Endometrial microvascular endothelial cells (primary cell): Measurements from ENCODE around the gene CRTC3. TPM values are rescaled to one million over a fixed set of nuclear protein-coding genes. Genes with fewer than 3 reads are reported as not detected.
"Not testable (repeated sequence)": the region's sequence is repeated elsewhere in the genome, so short reads cannot be mapped to it uniquely, and the experiment has no call there.

Source experiments
- in situ Hi-C: cut with HindIII; loops from 2 replicates; pipeline ENCODE4 v1.10.0; 2017; ENCODE audit warnings: low sequenced_read_pairs, low pct_unique_long_range_greater_than_20kb; ENCODE audit errors: inconsistent ontology term
- total RNA-seq: library from RNA; depleted of rRNA; stranded (reverse); fragments of >200 nt; gene quantifications from one replicate; pipeline ENCODE4 v1.2.3, GENCODE V29; 2015; ENCODE audit errors: inconsistent ontology term

Gene CRTC3
- total RNA-seq, 1 donor from 2014 or later: 13.1 TPM

GRCh38 chr15:90660195-90660998 lies 130.7 kb downstream of the CRTC3 start:
- in situ Hi-C loops: no loop called here

GRCh38 chr15:90660999-90661330 lies 131.2 kb downstream of the CRTC3 start:
- in situ Hi-C loops: not testable (repeated sequence)

- in situ Hi-C loops: not testable (repeated sequence)
These were observed 134.3 kb downstream of the CRTC3 start for GRCh38 chr15:90664081-90664461.

- in situ Hi-C loops: no loop called here
These were observed 135.0 kb downstream of the CRTC3 start for GRCh38 chr15:90664650-90665287.

- in situ Hi-C loops: no loop called here
These were observed 135.8 kb downstream of the CRTC3 start for GRCh38 chr15:90665288-90666134.

DNA sequence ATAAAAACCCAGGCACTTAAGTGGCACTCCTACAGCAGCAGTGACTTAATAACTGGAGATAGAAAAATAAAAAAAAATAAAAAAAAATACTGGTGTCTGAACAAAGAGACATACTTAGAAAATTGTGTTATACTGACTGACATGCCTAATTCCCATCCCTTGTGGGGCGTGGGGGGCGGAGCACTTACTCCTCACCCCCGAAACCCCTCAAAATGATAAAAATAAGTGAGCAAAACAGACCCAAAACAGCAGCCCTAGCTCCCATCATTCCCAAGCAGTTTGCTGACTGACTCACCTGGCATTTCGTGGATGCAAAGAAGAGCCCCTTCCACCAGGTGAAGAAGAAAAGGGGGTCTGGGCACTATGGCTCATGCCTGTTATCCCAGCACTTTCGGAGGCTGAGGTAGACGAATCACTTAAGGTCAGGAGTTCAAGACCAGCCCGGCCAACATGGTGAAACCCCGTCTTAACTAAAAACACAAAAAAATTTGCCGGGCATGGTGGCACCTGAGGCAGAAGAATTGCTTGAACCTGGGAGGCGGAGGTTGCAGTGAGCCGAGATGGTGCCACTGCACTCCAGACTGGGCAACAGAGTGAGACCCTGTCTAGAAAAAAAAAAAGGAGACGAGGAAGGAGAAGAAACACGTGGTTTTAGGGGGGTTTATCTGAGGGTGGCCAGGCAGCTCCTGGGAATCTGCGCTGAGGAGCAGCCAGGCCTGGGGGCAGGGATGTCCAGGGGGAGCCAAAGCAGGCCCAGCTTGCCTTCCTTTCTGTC lies 136.6 kb downstream of the CRTC3 start:
- in situ Hi-C loops: no loop called here

GRCh38 chr15:90667073-90667754 lies 137.5 kb downstream of the CRTC3 start:
- in situ Hi-C loops: no loop called here

DNA sequence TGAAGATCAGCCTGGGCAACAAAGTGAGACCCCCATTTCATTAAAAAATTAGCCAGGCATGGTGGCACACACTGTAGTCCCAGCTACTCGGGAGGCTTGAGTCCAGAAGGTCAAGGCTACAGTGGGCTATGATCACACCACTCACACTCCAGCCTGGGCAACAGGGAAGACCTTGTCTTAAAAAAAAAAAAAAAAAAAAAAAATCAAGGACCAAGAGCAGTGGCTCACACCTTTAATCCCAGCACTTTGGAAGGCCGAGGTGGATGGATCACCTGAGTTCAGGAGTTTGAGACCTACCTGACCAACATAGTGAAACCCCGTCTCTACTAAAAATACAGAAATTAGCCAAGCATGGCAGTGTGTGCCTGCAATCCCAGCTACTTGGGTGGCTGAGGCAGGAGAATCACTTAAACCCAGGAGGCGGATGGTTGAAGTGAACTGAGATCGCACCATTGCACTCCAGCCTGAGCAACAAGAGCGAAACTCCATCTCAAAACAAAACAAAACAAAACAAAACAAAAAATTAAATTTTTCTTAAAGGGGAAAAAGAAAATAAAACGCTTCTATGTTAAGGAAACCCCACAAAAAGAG lies 138.1 kb downstream of the CRTC3 start:
- in situ Hi-C loops: not testable (repeated sequence)

DNA sequence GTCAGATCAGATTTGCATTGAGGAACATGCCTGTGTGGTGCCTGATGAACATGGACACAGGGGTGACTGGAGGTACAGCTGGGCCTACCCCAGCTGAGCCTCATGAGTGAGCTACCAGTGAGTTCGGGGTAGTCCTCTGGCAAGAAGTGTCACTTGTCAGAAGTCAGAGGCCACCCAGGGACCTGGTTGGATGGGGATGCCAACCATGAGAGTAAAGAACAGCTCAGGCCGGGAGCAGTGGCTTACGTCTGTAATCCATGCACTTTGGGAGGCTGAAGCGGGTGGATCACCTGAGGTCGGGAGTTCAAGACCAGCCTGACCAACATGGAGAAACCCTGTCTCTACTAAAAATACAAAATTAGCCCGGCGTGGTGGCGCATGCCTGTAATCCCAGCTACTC lies 140.9 kb downstream of the CRTC3 start:
- in situ Hi-C loops: not testable (repeated sequence)

DNA sequence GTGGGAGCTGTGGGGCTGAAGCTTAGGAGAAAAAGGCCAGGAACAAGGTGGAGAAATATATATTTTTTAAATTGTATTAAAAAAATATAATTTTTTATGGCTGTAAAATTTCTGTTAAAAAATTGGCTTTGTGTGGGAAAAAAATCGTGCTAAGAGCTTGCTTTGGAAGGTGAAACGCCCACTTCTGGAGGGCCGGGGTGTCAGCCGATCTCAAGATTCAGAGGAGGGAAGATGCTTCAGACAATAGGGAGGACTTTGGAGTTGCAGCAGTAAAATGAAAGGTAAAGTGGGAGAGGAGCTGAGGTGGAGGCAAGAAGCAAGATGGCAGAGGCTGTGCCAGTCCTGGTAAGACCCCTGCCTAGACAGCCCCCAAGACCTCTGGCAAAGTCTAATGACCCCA lies 141.5 kb downstream of the CRTC3 start:
- in situ Hi-C loops: no loop called here

- in situ Hi-C loops: not testable (repeated sequence)
These were observed 143.6 kb downstream of the CRTC3 start for GRCh38 chr15:90673357-90673756.

DNA sequence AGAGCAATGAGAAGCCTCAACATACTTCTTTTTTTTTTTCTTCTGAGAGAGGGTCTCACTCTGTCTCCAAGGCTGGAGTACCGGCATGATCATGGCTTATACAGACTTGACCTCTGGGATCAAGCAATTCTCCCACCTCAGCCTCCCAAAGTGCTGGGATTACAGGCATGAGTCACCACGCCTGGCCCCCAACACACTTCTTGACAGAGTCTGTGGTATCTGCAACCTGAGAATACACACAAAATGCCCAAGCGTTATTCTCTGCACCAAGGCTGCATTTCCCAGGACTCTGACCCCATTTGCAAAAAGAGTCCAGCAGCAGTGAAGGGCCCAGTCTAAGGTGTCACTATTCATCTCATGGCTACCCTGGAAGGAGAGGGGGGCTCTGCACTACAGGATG lies 144.8 kb downstream of the CRTC3 start:
- in situ Hi-C loops: no loop called here

DNA sequence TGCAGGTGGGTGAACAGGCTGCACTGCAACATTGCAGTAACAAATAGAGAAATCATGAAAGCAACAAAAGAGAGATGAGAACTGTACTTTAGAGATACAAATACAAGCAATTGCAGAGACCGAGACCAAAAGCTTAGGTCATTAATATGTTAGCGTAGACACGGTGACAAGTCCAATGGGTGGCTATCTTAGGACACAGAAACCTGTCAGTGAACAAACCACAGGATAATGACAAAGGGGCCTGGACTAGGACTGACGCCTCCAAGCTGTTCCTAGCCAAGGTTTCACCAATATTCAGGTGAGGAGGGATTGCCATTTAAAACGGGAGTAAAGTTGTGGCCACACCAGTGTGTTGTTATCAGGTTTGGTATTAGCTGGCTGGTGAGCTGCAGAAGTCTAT lies 145.7 kb downstream of the CRTC3 start:
- in situ Hi-C loops: no loop called here

DNA sequence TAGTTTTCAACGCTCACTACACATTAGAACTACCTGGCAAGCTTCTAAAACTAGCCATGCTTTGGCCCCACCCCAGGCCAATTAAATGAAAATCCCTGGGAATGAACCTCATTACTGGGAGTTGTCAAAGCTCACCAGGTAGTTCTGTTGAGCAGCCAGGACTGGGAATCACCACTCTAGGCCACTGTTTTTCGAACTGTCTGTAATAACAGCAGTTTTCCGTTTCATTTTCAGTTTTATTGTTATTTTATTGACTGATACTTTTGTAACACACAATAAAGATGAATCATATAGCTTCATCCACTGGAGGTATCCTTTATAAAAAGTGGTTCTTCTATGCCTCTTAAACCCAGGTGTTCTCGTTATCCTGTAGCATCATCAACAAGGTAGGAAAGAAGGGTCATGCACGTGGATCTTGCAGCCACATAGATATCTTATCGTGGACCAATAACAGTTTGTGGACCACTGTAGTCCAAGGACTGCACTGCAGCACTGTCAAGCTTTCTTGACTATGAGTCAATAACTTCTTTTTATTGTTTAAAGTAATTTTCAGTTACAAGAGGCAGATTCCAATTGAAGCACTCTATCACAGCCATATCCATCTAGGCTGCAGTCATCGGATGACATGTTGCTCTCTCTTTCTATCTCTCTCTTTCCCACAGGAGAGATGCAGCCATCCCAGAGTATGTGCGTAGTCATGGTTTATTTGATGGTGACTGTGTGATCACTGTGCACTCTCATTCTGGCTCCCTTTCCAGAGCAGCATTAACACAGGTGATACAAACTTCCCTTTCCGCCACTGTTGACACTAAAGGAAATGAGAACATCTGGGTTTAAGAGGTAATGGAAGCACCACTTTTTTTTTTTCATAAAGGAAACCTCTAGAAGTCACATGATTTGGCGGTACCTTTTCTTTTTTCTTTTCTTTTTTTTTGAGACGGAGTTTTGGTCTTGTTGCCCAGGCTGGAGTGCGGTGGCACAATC lies 148.4 kb downstream of the CRTC3 start:
- in situ Hi-C loops: no loop called here

GRCh38 chr15:90679959-90680358 lies 150.2 kb downstream of the CRTC3 start:
- in situ Hi-C loops: no loop called here

DNA sequence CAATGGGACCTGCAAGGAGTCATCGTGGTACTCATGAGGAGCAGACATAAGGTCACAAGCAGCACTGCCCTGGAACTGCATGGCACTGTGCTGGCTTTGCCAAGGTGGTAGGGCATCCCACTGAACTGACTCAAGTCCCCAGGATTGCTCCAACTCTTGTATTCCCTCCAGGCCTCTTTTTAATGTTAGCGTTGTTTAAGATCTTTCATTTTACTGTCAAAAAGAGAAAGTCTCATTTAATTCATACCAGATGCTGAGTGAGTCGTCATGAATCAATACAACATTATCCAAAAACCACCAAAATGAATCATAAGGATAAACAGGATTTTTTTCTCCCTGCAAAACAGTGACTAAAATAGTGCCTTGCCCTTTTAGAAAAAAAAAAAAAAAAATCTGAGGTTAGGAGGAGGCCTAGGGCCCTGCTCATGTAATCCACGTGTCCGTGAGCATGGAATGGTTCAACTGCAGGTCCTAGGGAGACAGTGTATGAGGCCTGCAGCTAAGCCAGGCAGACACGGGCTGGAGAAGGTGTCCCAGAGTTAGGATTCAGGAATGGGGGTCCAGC lies 150.7 kb downstream of the CRTC3 start:
- in situ Hi-C loops: no loop called here

DNA sequence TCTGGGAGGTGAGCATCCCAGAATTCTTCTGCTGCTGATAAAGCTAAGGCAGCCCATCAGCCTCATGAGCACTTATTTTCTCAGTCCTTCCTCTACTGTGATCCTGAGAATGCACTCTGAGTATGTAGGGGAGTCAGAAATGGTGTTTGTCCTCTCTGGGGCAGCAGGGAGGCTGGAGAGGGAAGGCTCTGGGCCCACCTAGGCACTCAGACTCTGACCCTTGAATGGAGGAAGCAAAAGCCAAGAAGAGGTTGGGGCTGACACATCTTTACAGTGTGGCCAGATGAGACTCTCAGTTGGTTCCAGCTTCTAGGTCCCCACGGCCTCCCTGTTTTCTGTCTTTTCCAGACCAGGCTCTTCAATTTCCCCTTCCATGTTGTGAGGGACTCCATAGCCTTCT lies 151.3 kb downstream of the CRTC3 start:
- in situ Hi-C loops: no loop called here
